Keratinocyte (primary cell): ENCODE measurements around the gene PUM1. TPM values are rescaled to one million over a fixed set of nuclear protein-coding genes. Genes with fewer than 3 reads are reported as not detected.
"Not testable (repeated sequence)": the region's sequence is repeated elsewhere in the genome, so short reads cannot be mapped to it uniquely, and the experiment has no call there.

Experiments used
- DNase-seq: peaks from one replicate; pipeline ENCODE4 v3.0.0-alpha.2; 2011; ENCODE audit warnings: low read depth, missing footprints, low spot score
- FAIRE-seq: peaks from 2 replicates; lab custom pipeline; 2011; peaks lifted over from hg19 to GRCh38; lab: Jason Lieb, UNC
- H2AFZ ChIP-seq: 2 replicates; pipeline ENCODE4 v1.6.0; 2012; ENCODE audit warnings: low read length, control low read depth, inconsistent platforms; ENCODE audit not compliant: control insufficient read depth
- H3K27ac ChIP-seq: 2 replicates; pipeline ENCODE4 v1.5.1; 2011; ENCODE audit warnings: low read length; ENCODE audit not compliant: control insufficient read depth, insufficient read depth
- H3K27me3 ChIP-seq: 3 replicates; pipeline ENCODE4 v1.6.0; 2011; ENCODE audit warnings: low read length; ENCODE audit not compliant: control insufficient read depth, insufficient read depth; ENCODE audit errors: extremely low read depth
- H3K36me3 ChIP-seq, 2 experiments: 2 replicates in 1 of 2; 3 replicates in 1 of 2; pipeline ENCODE4 v1.5.1; 2011; ENCODE audit warnings: low read length in 2 of 2, mild to moderate bottlenecking in 1 of 2; ENCODE audit not compliant: control insufficient read depth in 2 of 2, insufficient read depth in 2 of 2; ENCODE audit errors: extremely low read depth in 1 of 2
- H3K4me1 ChIP-seq: 3 replicates; pipeline ENCODE4 v1.5.1; 2011; ENCODE audit warnings: low read length; ENCODE audit not compliant: control insufficient read depth, insufficient read depth; ENCODE audit errors: extremely low read depth
- H3K4me2 ChIP-seq: 3 replicates; pipeline ENCODE4 v1.6.0; 2011; ENCODE audit warnings: low read depth, low read length; ENCODE audit not compliant: control insufficient read depth, insufficient read depth; ENCODE audit errors: extremely low read depth
- H3K4me3 ChIP-seq, 3 experiments: fragments of 200-600 bp in 1 of 3; sonication (generic) in 1 of 3; 2 replicates in 2 of 3; 3 replicates in 1 of 3; pipeline ENCODE4 v1.5.1; 2011 to 2016; ENCODE audit warnings: low read length in 3 of 3, mild to moderate bottlenecking in 3 of 3, control low read depth in 2 of 3, inconsistent platforms in 1 of 3, low read depth in 1 of 3, mixed read lengths in 1 of 3, mixed run types in 1 of 3, moderate library complexity in 1 of 3; ENCODE audit not compliant: control insufficient read depth in 2 of 3, insufficient read depth in 2 of 3; ENCODE audit errors: extremely low read depth in 1 of 3
- H3K79me2 ChIP-seq: 2 replicates; pipeline ENCODE4 v1.6.0; 2012; ENCODE audit warnings: low read length; ENCODE audit not compliant: control insufficient read depth, insufficient read depth
- H3K9ac ChIP-seq: 3 replicates; pipeline ENCODE4 v1.6.0; 2011; ENCODE audit warnings: low read length; ENCODE audit not compliant: control insufficient read depth, insufficient read depth; ENCODE audit errors: extremely low read depth
- H3K9me1 ChIP-seq: 3 replicates; pipeline ENCODE4 v1.6.0; 2011; ENCODE audit warnings: low read length; ENCODE audit not compliant: control insufficient read depth, insufficient read depth; ENCODE audit errors: extremely low read depth
- H3K9me3 ChIP-seq: 2 replicates; pipeline ENCODE4 v1.5.1; 2012; ENCODE audit warnings: low read depth, low read length; ENCODE audit not compliant: control insufficient read depth
- H4K20me1 ChIP-seq: 3 replicates; pipeline ENCODE4 v1.6.0; 2011; ENCODE audit warnings: low read length; ENCODE audit not compliant: control insufficient read depth, insufficient read depth; ENCODE audit errors: extremely low read depth
- EZH2 ChIP-seq: IDR thresholded peaks from one replicate; pipeline ENCODE4 v1.6.1; 2012; ENCODE audit warnings: inconsistent platforms, mild to moderate bottlenecking, low read length, moderate library complexity
- dilution Hi-C: fragments of 300-500 bp; cut with MboI; formaldehyde crosslinking; loops from one replicate; pipeline ENCODE4 v1.7.0; 2020; ENCODE audit warnings: low sequenced_read_pairs; ENCODE audit not compliant: extremely low pct_ligation_motif_present
- polyA plus RNA-seq, 5 experiments: library from polyadenylated mRNA; depleted of rRNA in 3 of 5; stranded (reverse) in 3 of 5; stranded (forward) in 1 of 5; unstranded in 1 of 5; fragments of >200 nt; gene quantifications; 1 replicate in 1 of 5; 2 replicates in 3 of 5; 3 replicates in 1 of 5; pipeline versions ENCODE4 v1.2.1 to v1.2.3, GENCODE V29; 2011 to 2012; ENCODE audit warnings: missing spikeins in 2 of 5, low read depth in 1 of 5, low replicate concordance in 1 of 5
- TF ChIP-seq, protein P1 (sequence below), 3 experiments: IDR thresholded peaks in 1 of 3; conservative IDR thresholded peaks in 1 of 3; optimal IDR thresholded peaks in 1 of 3; 2 replicates in 2 of 3; 3 replicates in 1 of 3; pipeline versions ENCODE3 to v1.5.1; 2011; ENCODE audit warnings: low read length in 3 of 3, mild to moderate bottlenecking in 3 of 3, moderate library complexity in 2 of 3, control low read depth in 1 of 3, inconsistent platforms in 1 of 3; ENCODE audit not compliant: insufficient read depth in 2 of 3; ENCODE audit errors: extremely low read depth in 1 of 3

The PUM1 gene
- polyA plus RNA-seq, 1 donor (not counting 4 experiments of a cell fraction or from before 2014, with no cell fraction given) = 68.6 TPM

DNA sequence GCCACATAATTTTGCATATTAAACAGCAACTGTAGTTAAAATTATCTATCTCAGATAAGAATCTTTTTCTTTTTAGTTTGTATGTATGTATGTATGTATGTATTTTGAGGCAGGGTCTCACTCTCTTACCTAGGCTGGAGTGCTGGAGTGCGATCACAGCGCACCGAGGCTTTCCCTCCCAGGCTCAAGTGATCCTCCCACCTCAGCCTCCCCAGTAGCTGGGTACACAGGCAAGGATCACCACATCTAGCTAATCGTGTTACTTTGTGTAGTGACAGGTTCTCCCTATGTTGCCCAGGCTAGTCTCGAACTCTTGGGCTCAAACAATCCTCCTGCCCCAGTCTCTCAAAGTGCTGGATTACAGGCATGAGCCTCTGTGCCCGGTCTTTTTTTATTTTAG lies 30.5 kb upstream of the PUM1 start:
- Histone ChIP-seq H3K4me1 (peaks cover 5% of the 10 kb centered on the region), H3K36me3 (no peaks in the 10 kb centered on the region), H3K9ac (no peak overlapping the region), H2AFZ (no peak overlapping the region), H3K4me3 (no peak overlapping the region), H4K20me1 (no peaks in the 10 kb centered on the region), H3K9me3 (no peaks in the 10 kb centered on the region), H3K79me2 (no peaks in the 10 kb centered on the region), H3K27ac (no peak overlapping the region), H3K9me1 (no peaks in the 10 kb centered on the region), H3K27me3 (no peaks in the 10 kb centered on the region), H3K4me2 (no peak overlapping the region)
- no peak for FAIRE-seq
- no peak for TF ChIP-seq EZH2
- DNase-seq = no peak
- dilution Hi-C loops = no loop called here

DNA sequence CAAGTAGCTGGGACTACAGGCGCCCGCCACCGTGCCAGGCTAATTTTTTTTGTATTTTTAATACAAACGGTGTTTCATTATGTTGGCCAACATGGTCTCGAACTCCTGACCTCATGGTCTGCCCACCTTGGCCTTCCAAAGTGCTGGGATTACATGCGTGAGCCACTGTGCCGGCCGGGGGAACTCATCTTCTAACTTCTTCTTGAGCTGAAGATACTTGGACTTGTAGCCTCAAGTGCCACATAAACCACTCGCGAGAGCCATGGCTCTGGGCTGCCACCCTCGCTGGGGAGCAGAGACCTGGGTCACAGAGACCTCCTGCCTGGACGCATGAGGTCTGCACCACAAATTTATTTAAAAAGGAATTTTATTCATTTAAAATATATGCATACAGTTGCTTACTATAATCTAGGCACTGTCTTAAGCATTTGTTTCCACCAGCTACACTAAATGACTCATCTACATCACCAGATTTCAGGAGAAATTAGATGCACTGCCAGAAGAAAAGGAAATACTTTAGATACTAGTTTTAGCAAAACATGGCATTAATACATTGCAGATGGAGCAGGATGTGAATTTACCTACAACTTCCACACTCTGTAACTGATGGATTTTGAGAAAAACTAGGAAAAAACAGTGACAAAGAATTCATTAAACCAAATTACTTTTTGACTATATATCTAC lies 29.9 kb upstream of the PUM1 start:
- DNase-seq = no peak
- H3K4me2 ChIP-seq = no peak overlapping the region
- no peak overlapping the region for H2AFZ ChIP-seq
- no peaks in the 10 kb centered on the region for H3K79me2 ChIP-seq
- H3K27ac ChIP-seq = no peak overlapping the region
- no peak for TF ChIP-seq EZH2
- TF ChIP-seq, protein P1, sequence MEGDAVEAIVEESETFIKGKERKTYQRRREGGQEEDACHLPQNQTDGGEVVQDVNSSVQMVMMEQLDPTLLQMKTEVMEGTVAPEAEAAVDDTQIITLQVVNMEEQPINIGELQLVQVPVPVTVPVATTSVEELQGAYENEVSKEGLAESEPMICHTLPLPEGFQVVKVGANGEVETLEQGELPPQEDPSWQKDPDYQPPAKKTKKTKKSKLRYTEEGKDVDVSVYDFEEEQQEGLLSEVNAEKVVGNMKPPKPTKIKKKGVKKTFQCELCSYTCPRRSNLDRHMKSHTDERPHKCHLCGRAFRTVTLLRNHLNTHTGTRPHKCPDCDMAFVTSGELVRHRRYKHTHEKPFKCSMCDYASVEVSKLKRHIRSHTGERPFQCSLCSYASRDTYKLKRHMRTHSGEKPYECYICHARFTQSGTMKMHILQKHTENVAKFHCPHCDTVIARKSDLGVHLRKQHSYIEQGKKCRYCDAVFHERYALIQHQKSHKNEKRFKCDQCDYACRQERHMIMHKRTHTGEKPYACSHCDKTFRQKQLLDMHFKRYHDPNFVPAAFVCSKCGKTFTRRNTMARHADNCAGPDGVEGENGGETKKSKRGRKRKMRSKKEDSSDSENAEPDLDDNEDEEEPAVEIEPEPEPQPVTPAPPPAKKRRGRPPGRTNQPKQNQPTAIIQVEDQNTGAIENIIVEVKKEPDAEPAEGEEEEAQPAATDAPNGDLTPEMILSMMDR (optimal IDR thresholded peaks at IDR 0.05 in 1 of 3, IDR thresholded peaks at IDR 0.05 in 1 of 3, conservative IDR thresholded peaks at IDR 0.05 in 1 of 3; ENCODE audit: extremely low read depth in 1 of 3, insufficient read depth in 2 of 3, low read length in 3 of 3) = no peak
- dilution Hi-C loops = no loop called here
- H3K4me3 ChIP-seq = no peak overlapping the region
- no peak overlapping the region for H3K9ac ChIP-seq
- H3K36me3 ChIP-seq = no peaks in the 10 kb centered on the region
- H3K9me3 ChIP-seq = no peaks in the 10 kb centered on the region
- FAIRE-seq = no peak
- H3K9me1 ChIP-seq = no peaks in the 10 kb centered on the region
- H4K20me1 ChIP-seq = no peaks in the 10 kb centered on the region
- H3K27me3 ChIP-seq = no peaks in the 10 kb centered on the region
- no peaks in the 10 kb centered on the region for H3K4me1 ChIP-seq

DNA sequence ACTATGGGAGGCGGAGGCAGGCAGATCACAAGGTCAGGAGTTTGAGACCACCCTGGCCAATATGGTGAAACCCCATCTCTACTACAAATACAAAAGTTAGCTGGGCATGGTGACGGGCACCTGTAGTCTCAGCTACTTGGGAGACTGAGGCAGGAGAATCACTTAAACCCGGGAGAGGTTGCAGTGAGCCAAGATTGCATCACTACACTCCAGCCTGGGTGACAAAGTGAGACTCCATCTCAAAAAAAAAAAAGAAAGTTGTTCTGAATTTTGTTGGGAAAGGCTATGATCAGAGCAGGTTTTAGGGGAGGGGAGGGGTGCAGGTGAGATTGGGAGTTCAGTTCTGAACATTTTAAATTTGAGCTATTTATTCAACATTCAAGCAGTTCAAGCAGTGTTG lies 22.6 kb upstream of the PUM1 start:
- H3K4me3 ChIP-seq = not testable (repeated sequence)

More for the DNA sequence above, 22.6 kb upstream of the PUM1 start:
- H3K27ac ChIP-seq, H3K4me1 ChIP-seq, H3K9me3 ChIP-seq, H3K4me2 ChIP-seq, DNase-seq, H4K20me1 ChIP-seq, H3K79me2 ChIP-seq, dilution Hi-C loops, H3K9ac ChIP-seq, H3K9me1 ChIP-seq, H3K36me3 ChIP-seq, FAIRE-seq, H2AFZ ChIP-seq, H3K27me3 ChIP-seq: not testable (repeated sequence)
